Thyroid gland (tissue), 4 donors: ENCODE results near the gene HSF2BP. TPM values are rescaled to one million over a fixed set of nuclear protein-coding genes. Genes with fewer than 3 reads are reported as not detected.
A peak's percentile ranks its signal among the peaks of the same experiment; 100 is the strongest.

ENCODE experiments used
- DNase-seq, 2 donors: peaks; one replicate each; pipeline ENCODE4 v3.0.0-alpha.2; 2019
- H3K27ac ChIP-seq, 3 donors: fragments of 200-600 bp; sonication (generic); 1 replicate in 2 of 3; 2 replicates in 1 of 3; pipeline ENCODE4 v1.5.1; 2016 to 2019; ENCODE audit warnings: mild to moderate bottlenecking in 1 of 3, moderate library complexity in 1 of 3
- H3K27me3 ChIP-seq: fragments of 200-600 bp; sonication (generic); one replicate; pipeline ENCODE4 v1.5.1; 2019
- H3K36me3 ChIP-seq, 2 donors: fragments of 200-600 bp; sonication (generic); one replicate each; pipeline ENCODE4 v1.5.1; 2016 to 2019
- H3K4me1 ChIP-seq, 2 donors: fragments of 200-600 bp; sonication (generic); one replicate each; pipeline ENCODE4 v1.5.1; 2017 to 2019
- H3K4me3 ChIP-seq, 3 donors: fragments of 200-600 bp; sonication (generic); replicated peaks in 1 of 3; 1 replicate in 2 of 3; 2 replicates in 1 of 3; pipeline ENCODE4 v1.5.1; 2016; ENCODE audit warnings: mild to moderate bottlenecking in 1 of 3
- H3K9me3 ChIP-seq: fragments of 200-600 bp; sonication (generic); one replicate; pipeline ENCODE4 v1.5.1; 2017
- POLR2A ChIP-seq, 2 donors: fragments of 450-650 bp; IDR thresholded peaks; one replicate each; pipeline ENCODE4 v1.6.1; 2017; ENCODE audit warnings: antibody characterized with exemption in 2 of 2, mild to moderate bottlenecking in 2 of 2, moderate library complexity in 1 of 2
- WGBS, 2 donors: methylation state at CpG; one replicate each; pipeline ENCODE4 v1.1.5; 2017; 5-methylcytosine and 5-hydroxymethylcytosine counted together
- intact Hi-C: fragments of 100-400 bp; cut with DNase I; formaldehyde crosslinking; loops from one replicate; pipeline ENCODE4 v1.15.1; 2023
- total RNA-seq, 4 donors: library from RNA; depleted of rRNA; stranded (reverse); fragments of >200 nt; gene quantifications; one replicate each; pipeline ENCODE4 v1.2.3, GENCODE V29; 2016
- TF ChIP-seq, protein P1 (sequence below), 6 experiments: fragments of 200-600 bp in 3 of 6; fragments of 450-650 bp in 3 of 6; sonication (generic) in 3 of 6; IDR thresholded peaks; one replicate each; pipeline ENCODE4 v1.5.1; 2016 to 2019; ENCODE audit warnings: antibody characterized with exemption in 6 of 6, mild to moderate bottlenecking in 2 of 6, inconsistent platforms in 1 of 6, moderate library complexity in 1 of 6

HSF2BP gene
- total RNA-seq, 4 donors from 2014 or later: 0.33 to 1.2 (median 0.84) TPM

DNA sequence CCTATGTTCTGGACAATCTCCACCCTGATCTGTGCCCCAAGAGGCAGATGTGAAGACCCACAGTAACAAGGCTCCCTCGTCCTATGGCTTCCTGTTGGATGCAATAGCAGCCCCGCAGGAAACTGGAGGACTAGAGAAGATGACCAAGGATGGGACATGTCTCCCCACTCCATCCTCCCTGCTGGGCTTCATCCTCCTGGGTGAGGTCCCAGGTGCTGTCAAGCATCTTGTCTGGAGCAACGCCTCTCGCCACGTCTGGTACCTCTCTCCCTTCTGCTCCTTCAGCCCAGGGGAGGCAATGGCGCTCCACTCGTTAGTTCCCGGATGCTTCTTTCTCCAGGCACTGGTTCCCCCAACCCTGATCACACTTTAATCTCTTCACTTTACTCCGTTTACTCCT lies 11.1 kb downstream of the HSF2BP start:
- no peaks in the 10 kb centered on the region for H3K36me3 ChIP-seq
- H3K27me3 ChIP-seq: no peaks in the 10 kb centered on the region
- peaks cover 3 to 16% of the 10 kb centered on the region in 2 donors for H3K4me1 ChIP-seq
- no peak overlapping the region for H3K27ac ChIP-seq
- WGBS, 2 donors: 79 to 80% methylated on average over 9 of the region's 9 CpGs
- H3K4me3 ChIP-seq: no peak overlapping the region
- DNase-seq: no peak
- H3K9me3 ChIP-seq: no peaks in the 10 kb centered on the region
- TF ChIP-seq, protein P1, sequence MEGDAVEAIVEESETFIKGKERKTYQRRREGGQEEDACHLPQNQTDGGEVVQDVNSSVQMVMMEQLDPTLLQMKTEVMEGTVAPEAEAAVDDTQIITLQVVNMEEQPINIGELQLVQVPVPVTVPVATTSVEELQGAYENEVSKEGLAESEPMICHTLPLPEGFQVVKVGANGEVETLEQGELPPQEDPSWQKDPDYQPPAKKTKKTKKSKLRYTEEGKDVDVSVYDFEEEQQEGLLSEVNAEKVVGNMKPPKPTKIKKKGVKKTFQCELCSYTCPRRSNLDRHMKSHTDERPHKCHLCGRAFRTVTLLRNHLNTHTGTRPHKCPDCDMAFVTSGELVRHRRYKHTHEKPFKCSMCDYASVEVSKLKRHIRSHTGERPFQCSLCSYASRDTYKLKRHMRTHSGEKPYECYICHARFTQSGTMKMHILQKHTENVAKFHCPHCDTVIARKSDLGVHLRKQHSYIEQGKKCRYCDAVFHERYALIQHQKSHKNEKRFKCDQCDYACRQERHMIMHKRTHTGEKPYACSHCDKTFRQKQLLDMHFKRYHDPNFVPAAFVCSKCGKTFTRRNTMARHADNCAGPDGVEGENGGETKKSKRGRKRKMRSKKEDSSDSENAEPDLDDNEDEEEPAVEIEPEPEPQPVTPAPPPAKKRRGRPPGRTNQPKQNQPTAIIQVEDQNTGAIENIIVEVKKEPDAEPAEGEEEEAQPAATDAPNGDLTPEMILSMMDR (IDR thresholded peaks at IDR 0.05): no peak
- no peak for TF ChIP-seq POLR2A (IDR thresholded peaks at IDR 0.05)
- intact Hi-C loops: no loop called here

DNA sequence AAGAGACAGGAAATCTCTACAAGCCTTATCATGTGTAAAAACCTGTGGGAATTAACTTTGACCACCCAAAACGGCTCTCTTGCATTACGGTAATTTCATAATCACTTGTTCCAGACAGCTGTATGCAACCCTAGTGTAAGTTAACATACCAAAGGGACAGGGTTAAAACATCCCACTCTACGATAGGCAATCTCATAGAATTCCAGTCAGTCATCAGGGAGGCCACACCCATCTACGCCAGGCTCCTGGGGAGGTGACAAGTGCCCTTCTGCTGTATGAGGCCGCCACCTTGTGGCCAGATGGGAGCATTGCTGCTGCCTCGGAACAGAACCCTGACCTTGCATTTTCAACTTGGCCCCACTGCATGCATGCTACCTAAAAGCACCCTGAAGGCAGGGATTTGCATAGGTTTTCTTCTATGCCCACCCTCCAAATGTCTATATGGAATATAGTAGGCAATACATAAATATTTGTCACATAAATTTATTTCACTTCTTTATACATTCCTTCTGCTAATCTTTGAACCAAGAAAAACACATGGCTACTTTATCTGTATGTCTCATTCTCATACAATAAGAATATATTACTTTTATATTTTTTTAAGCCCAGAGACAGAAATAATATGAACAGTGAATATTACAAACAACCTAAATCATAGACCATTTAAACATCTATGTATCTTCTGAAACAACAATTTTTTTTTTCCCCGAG lies 12.6 kb downstream of the HSF2BP start:
- Histone ChIP-seq H3K36me3 (no peaks in the 10 kb centered on the region), H3K4me1 (peaks cover 3 to 16% of the 10 kb centered on the region in 2 donors), H3K27me3 (no peaks in the 10 kb centered on the region), H3K27ac (no peak overlapping the region), H3K4me3 (no peak overlapping the region), H3K9me3 (no peaks in the 10 kb centered on the region)
- TF ChIP-seq, protein P1 (IDR thresholded peaks at IDR 0.05): peak; percentile 98 to 99 (median 99)
- no peak for TF ChIP-seq POLR2A (IDR thresholded peaks at IDR 0.05)
- 21 to 29% methylated on average over 7 of the region's 7 CpGs for WGBS, 2 donors
- DNase-seq: peak; percentile 90 to 93
- intact Hi-C loops: no loop called here

DNA sequence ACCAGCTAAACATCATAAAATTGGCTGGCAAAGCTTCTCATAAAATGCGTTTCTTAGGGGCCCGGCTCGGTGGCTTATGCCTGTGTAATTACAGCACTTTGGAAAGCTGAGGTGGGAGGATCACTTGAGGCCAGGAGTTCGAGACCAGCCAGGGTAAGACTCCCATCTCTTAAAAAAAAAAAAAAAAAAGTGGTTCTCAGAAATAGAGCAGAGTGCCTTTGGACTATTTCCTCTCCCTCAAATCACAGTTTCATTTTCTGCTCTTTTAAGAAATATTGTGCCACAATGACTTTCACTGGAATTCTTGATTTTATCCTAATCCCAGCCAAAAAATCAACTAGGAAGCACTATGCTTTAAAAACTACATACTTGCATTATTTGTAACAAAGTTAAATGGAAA lies 13.3 kb downstream of the HSF2BP start:
- TF ChIP-seq, protein P1 (IDR thresholded peaks at IDR 0.05): no peak
- no peak for TF ChIP-seq POLR2A (IDR thresholded peaks at IDR 0.05)
- H3K4me3 ChIP-seq: no peak overlapping the region
- 57 to 65% methylated on average over 4 of the region's 4 CpGs for WGBS, 2 donors
- H3K36me3 ChIP-seq: no peaks in the 10 kb centered on the region
- H3K27ac ChIP-seq: peak overlapping the region in 2 of 3 donors; percentile 23 to 38
- H3K27me3 ChIP-seq: no peaks in the 10 kb centered on the region
- no peak for DNase-seq
- intact Hi-C loops: no loop called here
- H3K9me3 ChIP-seq: no peaks in the 10 kb centered on the region
- H3K4me1 ChIP-seq: peaks cover 3 to 16% of the 10 kb centered on the region in 2 donors

DNA sequence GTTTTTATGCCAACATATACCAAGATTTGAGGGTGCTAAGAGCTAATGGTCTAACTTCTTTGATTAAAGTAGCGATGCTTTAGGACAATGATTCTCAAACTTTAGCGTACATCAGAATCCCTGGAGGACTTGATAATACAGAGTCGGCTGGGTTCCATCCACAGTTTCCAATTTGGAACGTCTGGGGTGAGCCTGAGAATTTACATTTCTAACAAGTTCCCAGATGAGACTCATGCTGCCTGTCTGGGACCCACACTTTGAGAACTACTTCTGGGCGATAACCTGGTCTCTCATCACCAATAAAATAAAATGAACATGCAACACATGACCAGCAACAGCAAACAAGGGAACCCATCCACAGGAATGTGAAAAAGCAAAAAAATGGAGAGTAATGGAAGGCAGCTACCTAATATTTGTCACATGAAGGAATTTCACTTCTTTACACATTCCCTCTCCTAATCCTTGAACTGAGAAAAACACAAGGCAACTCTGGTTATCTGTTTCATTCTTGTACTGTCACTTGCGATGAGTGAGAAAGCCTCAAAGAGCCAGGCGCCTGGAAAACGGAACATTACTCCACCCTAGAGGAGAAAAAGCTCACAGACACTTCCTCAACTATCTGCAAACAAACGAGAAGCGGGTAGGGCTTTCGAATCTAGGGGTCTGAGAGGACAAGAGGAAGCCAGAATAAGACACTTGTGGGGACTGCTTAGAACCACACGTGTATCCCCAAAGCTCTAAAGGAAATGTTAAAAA lies 14.0 kb downstream of the HSF2BP start:
- Histone ChIP-seq H3K27me3 (no peaks in the 10 kb centered on the region), H3K4me3 (no peak overlapping the region), H3K9me3 (no peaks in the 10 kb centered on the region), H3K27ac (peak overlapping the region in 2 of 3 donors; percentile 23 to 38), H3K36me3 (no peaks in the 10 kb centered on the region), H3K4me1 (peaks cover 3 to 16% of the 10 kb centered on the region in 2 donors)
- DNase-seq: peak in 1 of 2 donors; percentile 20
- intact Hi-C loops: no loop called here
- 57 to 60% methylated on average over 12 of the region's 12 CpGs for WGBS, 2 donors
- no peak for TF ChIP-seq POLR2A (IDR thresholded peaks at IDR 0.05)
- TF ChIP-seq, protein P1 (IDR thresholded peaks at IDR 0.05): peak in 3 of 6 experiments; percentile 23 to 36 (median 27)

DNA sequence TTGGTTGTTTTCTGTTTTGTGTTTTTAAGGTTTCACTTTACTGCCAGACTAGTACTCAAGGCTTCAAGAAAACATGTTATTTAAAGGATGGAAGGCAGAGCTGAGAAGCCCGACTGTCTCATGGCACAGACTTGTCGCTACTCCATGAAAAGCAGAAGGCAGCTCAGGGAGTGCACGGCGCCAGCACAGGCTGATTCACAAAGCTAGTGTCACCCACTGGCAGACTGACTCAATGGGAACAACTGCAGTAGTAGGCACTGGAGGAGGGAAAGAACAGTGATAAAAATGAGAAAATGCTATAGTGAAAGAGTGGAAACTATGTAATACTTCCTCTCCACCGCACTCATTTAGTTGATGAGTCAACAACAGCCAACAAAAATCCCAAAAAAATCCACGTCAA lies 14.7 kb downstream of the HSF2BP start:
- DNase-seq: peak in 1 of 2 donors; percentile 14
- WGBS, 2 donors: 70 to 75% methylated on average over 6 of the region's 6 CpGs
- intact Hi-C loops: no loop called here

More for the DNA sequence above, 14.7 kb downstream of the HSF2BP start:
- Histone ChIP-seq H3K27me3 (no peaks in the 10 kb centered on the region), H3K4me1 (peaks cover 3 to 16% of the 10 kb centered on the region in 2 donors), H3K36me3 (no peaks in the 10 kb centered on the region), H3K9me3 (no peaks in the 10 kb centered on the region), H3K27ac (no peak overlapping the region), H3K4me3 (no peak overlapping the region)
- TF ChIP-seq POLR2A (IDR thresholded peaks at IDR 0.05): no peak
